IPS-18c (cell line): Measurements from ENCODE around the gene REEP2.

Experiments
- H3K4me3 ChIP-seq: 2 replicates; pipeline ENCODE4 v1.7.0; 2013; ENCODE audit warnings: low read depth, mild to moderate bottlenecking, low read length, moderate library complexity; ENCODE audit not compliant: insufficient read depth
- H3K9me3 ChIP-seq: one replicate; pipeline ENCODE4 v1.6.1; 2013; ENCODE audit warnings: mild to moderate bottlenecking, low read length, moderate library complexity; ENCODE audit not compliant: control insufficient read depth, insufficient read depth

The REEP2 gene

DNA sequence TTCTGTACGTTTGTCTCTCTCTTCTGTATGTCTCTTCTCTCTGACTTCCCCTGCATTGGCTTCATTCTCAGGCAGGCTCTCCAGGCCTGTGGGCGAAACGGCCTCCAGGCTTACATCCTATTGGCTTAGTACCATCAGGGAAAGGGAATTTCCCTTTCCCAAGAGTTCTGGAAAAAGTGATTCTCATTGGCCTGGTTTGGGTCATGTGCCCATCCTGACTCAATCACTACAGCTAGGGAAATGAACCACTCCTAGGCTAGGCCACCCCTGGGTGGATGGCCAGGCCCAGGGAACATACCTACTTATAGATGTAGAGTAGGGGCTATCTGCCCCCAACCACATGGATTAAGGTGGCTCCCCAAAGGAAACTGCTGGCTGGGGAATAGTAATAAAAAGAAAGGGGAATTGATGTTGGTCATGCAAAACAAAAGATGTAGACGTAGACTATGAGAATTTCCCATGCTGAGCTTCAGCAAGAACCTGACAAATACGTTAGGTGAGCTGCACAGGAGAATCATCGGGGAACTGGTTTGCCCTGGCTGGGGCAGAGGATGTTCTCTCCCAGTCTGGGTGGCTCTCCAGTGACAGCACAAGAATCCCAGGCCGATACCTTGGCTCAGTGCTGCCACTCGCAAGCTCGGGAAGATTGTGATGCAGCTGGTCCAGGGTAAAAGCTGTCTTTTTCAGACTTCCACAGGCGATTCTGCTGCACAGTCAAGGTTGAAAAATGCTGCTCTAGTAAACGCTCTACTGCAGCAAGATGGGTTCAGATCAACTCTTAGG, 22.7 kb downstream of the REEP2 start:
- Histone ChIP-seq H3K4me3 (no peak overlapping the region), H3K9me3 (peaks cover 2% of the 10 kb centered on the region)

DNA sequence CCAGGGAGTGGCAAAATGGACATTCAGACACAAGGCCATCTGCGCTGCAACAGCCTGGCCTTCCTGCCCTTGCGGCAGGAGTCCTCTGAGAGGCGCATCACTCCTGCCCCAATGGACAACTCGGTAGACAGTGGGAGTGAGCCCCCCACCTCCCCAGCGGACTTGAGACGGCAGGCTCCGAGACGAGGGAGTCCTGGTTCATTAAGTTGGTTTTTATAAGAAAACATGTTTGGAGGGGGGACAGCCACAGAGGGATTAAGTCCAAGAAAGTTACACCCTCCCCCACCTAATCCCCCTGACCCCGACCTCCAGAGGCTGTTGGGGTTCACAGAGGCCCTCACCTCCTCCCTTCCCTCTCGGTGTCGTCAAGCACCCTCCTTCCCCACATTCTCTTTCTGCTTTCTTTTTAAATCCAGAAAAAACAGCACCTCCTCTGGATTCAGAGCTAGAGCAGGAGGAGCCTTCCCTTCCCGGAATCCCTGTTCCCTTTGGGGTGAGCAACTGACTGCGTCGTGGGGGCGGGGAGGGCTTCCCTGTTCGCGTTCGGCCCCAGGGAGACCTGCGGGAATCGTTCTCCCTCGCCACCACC, 24.7 kb downstream of the REEP2 start:
- H3K9me3 ChIP-seq, result peaks cover 2% of the 10 kb centered on the region

DNA sequence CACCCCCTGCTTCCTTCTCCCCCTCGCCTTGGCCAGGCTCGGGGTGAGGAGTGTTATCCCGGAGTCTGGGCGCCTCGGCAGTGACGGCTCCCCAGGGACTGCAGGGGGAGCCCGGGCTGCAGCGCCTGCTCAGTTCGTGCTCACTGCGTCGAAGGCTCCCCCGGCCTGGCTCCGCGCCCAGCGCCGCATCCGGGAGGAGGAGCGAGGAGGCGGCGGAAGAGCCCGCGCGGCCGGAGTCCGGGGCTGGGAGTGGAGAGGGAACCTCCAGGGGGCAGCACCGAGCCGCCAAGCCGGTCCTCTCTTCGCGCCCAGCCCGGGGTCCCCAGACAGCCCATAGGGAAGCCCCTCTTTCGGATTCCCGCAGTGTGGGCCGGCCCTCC, 25.1 kb downstream of the REEP2 start:
- H3K4me3 ChIP-seq, result peak overlapping the region; percentile 89
- peaks cover 2% of the 10 kb centered on the region for H3K9me3 ChIP-seq

More for the DNA sequence above, 24.7 kb downstream of the REEP2 start:
- H3K4me3 ChIP-seq, result peak overlapping the region; percentile 89

DNA sequence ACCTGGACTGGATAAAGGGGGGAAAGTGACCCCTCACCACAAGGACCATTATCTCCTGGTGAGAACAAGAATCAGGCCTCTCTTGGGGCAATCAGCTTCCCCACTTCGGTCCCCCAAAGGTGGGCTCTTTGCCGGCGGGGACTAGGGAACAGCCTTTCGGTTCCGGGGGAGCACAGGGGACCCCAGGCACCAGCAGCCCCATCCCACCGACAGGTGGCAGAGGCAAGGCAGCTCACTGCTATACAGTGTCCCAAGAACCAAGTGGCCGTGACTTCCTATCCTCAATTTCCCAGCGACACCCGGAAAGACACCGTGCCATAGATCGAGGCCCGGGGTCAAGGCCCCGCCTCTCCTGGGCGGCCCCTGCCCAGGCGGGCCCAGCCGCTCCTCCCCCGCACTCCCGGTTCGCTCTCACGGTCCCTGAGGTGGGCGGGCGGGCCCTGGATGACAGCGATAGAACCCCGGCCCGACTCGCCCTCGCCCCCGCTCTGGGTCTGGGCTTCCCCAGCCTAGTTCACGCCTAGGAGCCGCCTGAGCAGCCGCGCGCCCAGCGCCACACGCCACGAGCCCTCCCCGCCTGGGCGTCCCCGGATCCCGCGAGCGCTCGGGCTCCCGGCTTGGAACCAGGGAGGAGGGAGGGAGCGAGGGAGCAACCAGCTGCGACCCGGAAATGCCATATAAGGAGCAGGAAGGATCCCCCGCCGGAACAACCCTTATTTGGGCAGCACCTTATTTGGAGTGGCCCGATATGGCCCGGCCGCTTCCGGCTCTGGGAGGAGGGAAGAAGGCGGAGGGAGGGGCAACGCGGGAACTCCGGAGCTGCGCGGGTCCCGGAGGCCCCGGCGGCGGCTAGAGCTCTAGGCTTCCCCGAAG, 25.8 kb downstream of the REEP2 start:
- H3K9me3 ChIP-seq, result peaks cover 2% of the 10 kb centered on the region
- H3K4me3 ChIP-seq, result peak overlapping the region; percentile 89

DNA sequence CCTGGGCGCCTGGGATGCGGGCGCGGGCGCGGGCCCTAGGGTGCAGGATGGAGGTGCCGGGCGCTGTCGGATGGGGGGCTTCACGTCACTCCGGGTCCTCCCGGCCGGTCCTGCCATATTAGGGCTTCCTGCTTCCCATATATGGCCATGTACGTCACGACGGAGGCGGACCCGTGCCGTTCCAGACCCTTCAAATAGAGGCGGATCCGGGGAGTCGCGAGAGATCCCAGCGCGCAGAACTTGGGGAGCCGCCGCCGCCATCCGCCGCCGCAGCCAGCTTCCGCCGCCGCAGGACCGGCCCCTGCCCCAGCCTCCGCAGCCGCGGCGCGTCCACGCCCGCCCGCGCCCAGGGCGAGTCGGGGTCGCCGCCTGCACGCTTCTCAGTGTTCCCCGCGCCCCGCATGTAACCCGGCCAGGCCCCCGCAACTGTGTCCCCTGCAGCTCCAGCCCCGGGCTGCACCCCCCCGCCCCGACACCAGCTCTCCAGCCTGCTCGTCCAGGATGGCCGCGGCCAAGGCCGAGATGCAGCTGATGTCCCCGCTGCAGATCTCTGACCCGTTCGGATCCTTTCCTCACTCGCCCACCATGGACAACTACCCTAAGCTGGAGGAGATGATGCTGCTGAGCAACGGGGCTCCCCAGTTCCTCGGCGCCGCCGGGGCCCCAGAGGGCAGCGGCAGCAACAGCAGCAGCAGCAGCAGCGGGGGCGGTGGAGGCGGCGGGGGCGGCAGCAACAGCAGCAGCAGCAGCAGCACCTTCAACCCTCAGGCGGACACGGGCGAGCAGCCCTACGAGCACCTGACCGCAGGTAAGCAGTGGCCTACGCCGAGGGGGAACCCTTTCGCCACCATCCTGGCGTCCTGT, 26.6 kb downstream of the REEP2 start, which contains the start of gene EGR1:
Gene EGR1 (plus strand): TSS at position 219 of the 864 bp plus-strand sequence. CDS start 283 bp downstream, at position 502.
- H3K4me3 ChIP-seq, result peak within 1 kb of the TSS; percentile 89

DNA sequence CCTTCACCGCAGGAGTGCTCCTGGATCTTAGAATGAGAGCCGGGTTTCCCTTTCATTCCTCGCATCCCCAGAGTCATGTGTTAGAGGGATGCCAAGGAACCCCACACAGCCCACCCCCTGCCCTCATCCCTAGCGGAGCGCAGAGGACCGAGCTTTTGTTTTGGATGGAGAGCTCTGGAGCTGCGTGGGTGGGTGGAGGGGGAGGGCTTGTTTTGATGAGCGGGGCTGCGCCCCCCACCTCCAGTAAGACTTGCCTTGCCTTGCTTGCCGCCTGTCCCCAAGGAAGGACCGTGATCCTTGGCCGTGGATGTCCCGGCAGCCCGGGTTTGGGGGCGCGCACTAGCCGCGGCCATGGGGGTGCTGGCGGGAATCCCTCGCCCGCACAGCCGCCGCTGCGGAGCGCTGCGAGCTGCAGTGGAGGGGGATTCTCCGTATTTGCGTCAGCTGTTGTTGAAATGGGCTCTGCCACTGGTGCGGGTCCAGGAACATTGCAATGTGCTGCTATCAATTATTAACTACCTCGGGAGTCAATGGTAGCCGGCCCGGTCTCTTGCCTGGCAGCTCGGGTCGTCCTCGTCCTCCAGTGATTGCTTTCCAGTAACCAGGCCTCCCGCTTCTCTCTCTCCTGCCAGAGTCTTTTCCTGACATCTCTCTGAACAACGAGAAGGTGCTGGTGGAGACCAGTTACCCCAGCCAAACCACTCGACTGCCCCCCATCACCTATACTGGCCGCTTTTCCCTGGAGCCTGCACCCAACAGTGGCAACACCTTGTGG, 27.5 kb downstream of the REEP2 start:
- Histone ChIP-seq H3K9me3 (peaks cover 2% of the 10 kb centered on the region), H3K4me3 (peak overlapping the region; percentile 81)

More for the DNA sequence above, 26.6 kb downstream of the REEP2 start, which contains the start of gene EGR1:
- peaks cover 2% of the 10 kb centered on the region for H3K9me3 ChIP-seq

DNA sequence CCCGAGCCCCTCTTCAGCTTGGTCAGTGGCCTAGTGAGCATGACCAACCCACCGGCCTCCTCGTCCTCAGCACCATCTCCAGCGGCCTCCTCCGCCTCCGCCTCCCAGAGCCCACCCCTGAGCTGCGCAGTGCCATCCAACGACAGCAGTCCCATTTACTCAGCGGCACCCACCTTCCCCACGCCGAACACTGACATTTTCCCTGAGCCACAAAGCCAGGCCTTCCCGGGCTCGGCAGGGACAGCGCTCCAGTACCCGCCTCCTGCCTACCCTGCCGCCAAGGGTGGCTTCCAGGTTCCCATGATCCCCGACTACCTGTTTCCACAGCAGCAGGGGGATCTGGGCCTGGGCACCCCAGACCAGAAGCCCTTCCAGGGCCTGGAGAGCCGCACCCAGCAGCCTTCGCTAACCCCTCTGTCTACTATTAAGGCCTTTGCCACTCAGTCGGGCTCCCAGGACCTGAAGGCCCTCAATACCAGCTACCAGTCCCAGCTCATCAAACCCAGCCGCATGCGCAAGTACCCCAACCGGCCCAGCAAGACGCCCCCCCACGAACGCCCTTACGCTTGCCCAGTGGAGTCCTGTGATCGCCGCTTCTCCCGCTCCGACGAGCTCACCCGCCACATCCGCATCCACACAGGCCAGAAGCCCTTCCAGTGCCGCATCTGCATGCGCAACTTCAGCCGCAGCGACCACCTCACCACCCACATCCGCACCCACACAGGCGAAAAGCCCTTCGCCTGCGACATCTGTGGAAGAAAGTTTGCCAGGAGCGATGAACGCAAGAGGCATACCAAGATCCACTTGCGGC, 28.2 kb downstream of the REEP2 start:
- peaks cover 2% of the 10 kb centered on the region for H3K9me3 ChIP-seq
- peak overlapping the region; percentile 81 for H3K4me3 ChIP-seq

DNA sequence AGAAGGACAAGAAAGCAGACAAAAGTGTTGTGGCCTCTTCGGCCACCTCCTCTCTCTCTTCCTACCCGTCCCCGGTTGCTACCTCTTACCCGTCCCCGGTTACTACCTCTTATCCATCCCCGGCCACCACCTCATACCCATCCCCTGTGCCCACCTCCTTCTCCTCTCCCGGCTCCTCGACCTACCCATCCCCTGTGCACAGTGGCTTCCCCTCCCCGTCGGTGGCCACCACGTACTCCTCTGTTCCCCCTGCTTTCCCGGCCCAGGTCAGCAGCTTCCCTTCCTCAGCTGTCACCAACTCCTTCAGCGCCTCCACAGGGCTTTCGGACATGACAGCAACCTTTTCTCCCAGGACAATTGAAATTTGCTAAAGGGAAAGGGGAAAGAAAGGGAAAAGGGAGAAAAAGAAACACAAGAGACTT, 28.9 kb downstream of the REEP2 start:
- no peak overlapping the region; the same call in none of the 2 replicates for H3K4me3 ChIP-seq
- peaks cover 2% of the 10 kb centered on the region for H3K9me3 ChIP-seq

DNA sequence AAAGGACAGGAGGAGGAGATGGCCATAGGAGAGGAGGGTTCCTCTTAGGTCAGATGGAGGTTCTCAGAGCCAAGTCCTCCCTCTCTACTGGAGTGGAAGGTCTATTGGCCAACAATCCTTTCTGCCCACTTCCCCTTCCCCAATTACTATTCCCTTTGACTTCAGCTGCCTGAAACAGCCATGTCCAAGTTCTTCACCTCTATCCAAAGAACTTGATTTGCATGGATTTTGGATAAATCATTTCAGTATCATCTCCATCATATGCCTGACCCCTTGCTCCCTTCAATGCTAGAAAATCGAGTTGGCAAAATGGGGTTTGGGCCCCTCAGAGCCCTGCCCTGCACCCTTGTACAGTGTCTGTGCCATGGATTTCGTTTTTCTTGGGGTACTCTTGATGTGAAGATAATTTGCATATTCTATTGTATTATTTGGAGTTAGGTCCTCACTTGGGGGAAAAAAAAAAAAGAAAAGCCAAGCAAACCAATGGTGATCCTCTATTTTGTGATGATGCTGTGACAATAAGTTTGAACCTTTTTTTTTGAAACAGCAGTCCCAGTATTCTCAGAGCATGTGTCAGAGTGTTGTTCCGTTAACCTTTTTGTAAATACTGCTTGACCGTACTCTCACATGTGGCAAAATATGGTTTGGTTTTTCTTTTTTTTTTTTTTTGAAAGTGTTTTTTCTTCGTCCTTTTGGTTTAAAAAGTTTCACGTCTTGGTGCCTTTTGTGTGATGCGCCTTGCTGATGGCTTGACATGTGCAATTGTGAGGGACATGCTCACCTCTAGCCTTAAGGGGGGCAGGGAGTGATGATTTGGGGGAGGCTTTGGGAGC, 29.5 kb downstream of the REEP2 start:
- Histone ChIP-seq H3K4me3 (no peak overlapping the region), H3K9me3 (peaks cover 2% of the 10 kb centered on the region)

DNA sequence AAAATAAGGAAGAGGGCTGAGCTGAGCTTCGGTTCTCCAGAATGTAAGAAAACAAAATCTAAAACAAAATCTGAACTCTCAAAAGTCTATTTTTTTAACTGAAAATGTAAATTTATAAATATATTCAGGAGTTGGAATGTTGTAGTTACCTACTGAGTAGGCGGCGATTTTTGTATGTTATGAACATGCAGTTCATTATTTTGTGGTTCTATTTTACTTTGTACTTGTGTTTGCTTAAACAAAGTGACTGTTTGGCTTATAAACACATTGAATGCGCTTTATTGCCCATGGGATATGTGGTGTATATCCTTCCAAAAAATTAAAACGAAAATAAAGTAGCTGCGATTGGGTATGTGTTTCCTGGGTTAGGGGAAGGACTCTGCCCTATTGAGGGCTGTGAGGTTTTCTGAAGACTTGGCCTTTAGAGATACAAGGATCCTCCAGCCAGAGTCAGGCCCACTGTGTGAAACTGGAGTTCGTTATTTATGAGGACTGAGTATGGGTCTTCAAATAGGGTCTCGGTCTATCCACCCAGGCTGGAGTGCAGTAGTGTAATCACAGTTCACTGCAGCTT, 30.2 kb downstream of the REEP2 start:
- Histone ChIP-seq H3K9me3 (peaks cover 2% of the 10 kb centered on the region), H3K4me3 (no peak overlapping the region)

DNA sequence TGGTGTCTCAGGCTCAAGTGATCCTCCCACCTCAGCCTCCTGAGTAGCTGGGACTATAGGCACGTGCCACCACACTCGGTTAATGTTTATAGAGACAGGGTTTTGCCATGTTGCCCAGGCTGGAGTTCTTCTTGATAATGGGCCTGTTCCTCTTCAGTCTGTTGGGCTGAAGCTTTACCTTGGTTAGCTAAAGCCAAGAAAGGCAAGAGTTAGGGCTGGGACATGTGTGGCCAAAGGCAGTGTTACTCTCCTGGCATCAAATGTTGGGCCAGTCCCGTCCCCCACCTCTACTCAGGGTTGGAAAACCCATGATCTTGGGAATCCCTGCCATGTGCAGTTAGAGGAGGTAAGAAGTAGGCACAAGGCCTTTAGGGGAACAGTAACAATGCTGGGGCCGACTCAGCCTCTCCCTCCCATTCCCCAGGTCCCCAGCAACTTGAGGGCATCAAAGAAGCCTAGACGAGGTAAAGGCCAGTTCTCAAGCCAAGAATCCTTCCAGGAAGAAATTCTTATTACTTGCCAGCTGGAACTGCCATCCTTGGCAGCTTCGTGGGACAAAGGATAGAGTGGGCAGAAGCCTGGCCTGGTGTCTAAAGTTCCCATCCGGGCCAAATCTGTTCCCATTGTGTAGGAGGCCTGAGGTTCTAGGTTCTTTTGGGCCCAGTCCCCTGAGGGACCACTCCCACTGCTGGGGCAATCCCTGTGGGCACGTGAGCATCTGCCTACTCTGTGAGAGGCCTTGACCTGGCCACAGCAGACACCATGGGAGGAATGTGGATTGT, 30.9 kb downstream of the REEP2 start:
- peaks cover 2% of the 10 kb centered on the region for H3K9me3 ChIP-seq

DNA sequence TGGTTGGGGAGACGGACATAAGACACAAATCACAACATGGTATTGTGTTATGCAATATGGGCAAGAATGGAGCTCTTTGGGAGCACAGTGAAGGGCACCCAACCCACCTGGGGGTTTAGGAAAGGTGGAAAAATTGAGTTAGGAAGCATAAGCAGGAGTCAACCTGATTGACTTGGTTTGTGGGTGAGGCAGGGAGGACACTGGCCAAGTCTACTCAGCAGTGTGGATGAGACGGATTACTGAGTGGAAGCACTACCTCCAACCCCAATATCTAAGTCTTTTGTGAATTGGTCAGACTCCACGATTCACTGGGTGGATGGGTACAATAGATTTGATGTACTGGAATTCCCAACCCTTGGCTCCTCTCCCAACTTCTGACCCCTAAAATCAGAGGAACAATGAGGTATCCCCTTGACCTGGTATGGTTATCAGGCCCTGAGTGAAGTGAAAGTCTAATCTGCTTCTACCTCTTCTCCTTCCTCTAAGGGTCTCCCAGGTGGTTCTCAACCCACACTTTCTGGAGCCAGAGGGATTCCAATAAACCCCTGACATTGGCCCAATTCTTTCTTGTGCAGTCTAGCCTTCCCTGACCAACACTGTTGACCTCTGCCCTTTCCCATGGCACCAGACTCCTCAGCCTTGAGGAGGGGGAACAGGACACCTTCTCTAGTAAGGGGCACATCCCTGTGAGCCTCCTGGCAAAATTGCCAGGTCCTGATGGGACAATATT, 31.6 kb downstream of the REEP2 start:
- no peak overlapping the region for H3K4me3 ChIP-seq

More for the DNA sequence above, 30.9 kb downstream of the REEP2 start:
- no peak overlapping the region for H3K4me3 ChIP-seq

DNA sequence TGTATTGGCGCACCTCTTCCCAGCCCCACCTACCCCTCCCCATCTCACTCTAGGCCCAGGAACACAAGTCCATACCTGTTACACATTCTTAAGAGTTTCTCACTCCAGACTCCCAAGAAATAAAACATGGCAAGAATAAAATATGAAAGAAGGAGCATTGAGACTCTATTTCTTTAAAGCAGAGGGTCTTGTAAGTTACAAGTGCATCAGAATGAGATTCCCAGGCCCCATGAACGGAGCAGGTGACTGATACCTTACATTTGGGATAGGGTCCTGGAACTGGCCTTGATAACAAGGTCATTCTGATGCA, 32.1 kb downstream of the REEP2 start:
- no peaks in the 10 kb centered on the region for H3K9me3 ChIP-seq
- no peak overlapping the region for H3K4me3 ChIP-seq

More for the DNA sequence above, 31.6 kb downstream of the REEP2 start:
- H3K9me3 ChIP-seq, result peaks cover 2% of the 10 kb centered on the region
